Small intestine (tissue), 7 donors: ENCODE data around the gene NDUFV3. TPM values are rescaled to one million over a fixed set of nuclear protein-coding genes. Genes with fewer than 3 reads are reported as not detected.

Source experiments
- DNase-seq, 2 donors: peaks; one replicate each; pipeline versions ENCODE4 v3.0.0 to v3.0.0-alpha.2; 2013
- FAIRE-seq: peaks from 2 replicates; lab custom pipeline; 2012; peaks lifted over from hg19 to GRCh38; lab: Jason Lieb, UNC
- H3K27ac ChIP-seq, 3 donors: one replicate each; pipeline ENCODE4 v1.5.1; 2013; ENCODE audit warnings: low read length in 2 of 3, mild to moderate bottlenecking in 2 of 3, control low read depth in 1 of 3, inconsistent platforms in 1 of 3, low read depth in 1 of 3, moderate library complexity in 1 of 3
- H3K27me3 ChIP-seq, 3 donors: one replicate each; pipeline ENCODE4 v1.6.1; 2013; ENCODE audit warnings: low read length in 3 of 3, inconsistent platforms in 1 of 3; ENCODE audit not compliant: control insufficient read depth in 3 of 3, insufficient read depth in 3 of 3
- H3K36me3 ChIP-seq, 3 donors: one replicate each; pipeline ENCODE4 v1.6.1; 2013; ENCODE audit warnings: low read length in 3 of 3, inconsistent platforms in 1 of 3, low read depth in 1 of 3, mild to moderate bottlenecking in 1 of 3, moderate library complexity in 1 of 3; ENCODE audit not compliant: control insufficient read depth in 3 of 3, insufficient read depth in 2 of 3
- H3K4me1 ChIP-seq, 3 donors: one replicate each; pipeline ENCODE4 v1.6.1; 2013; ENCODE audit warnings: low read length in 2 of 3, inconsistent platforms in 1 of 3, low read depth in 1 of 3, mild to moderate bottlenecking in 1 of 3, moderate library complexity in 1 of 3; ENCODE audit not compliant: control insufficient read depth in 3 of 3, insufficient read depth in 2 of 3
- H3K4me3 ChIP-seq, 3 donors: one replicate each; pipeline ENCODE4 v1.5.1; 2013; ENCODE audit warnings: low read length in 3 of 3, control low read depth in 1 of 3, inconsistent platforms in 1 of 3, low read depth in 1 of 3, mild to moderate bottlenecking in 1 of 3, moderate library complexity in 1 of 3
- H3K9me3 ChIP-seq, 2 donors: one replicate each; pipeline ENCODE4 v1.6.1; 2013; ENCODE audit warnings: low read depth in 1 of 2, low read length in 1 of 2; ENCODE audit not compliant: control insufficient read depth in 2 of 2, insufficient read depth in 1 of 2
- WGBS, 3 donors: extraction: QIAGEN DNeasy Blood & Tissue Kit; methylation state at CpG; one replicate each; pipeline ENCODE4 v1.1.7; 2013; 5-methylcytosine and 5-hydroxymethylcytosine counted together
- polyA plus RNA-seq, 4 donors: library from polyadenylated mRNA; stranded (reverse) in 3 of 4; unstranded in 1 of 4; fragments of 200-250 nt in 3 of 4; fragments of 120-200 nt in 1 of 4; gene quantifications; one replicate each; pipeline versions ENCODE4 v1.2.1 to v1.2.3, GENCODE V29; 2013
- donor health status: healthy with polysubstance abuse.
- donor health status: control.
- donor health status: control.
- donor health status: Bipolar disorder and iron deficiency.
- donor health status: healthy.

NDUFV3 gene
- polyA plus RNA-seq, 4 donors, result 15.9 to 29.2 (median 19.4) TPM

- H3K9me3 ChIP-seq, result peaks cover 0 to 7% of the 10 kb centered on the region in 2 donors
- peaks cover 0 to 10% (median 0%) of the 10 kb centered on the region in 3 donors for H3K4me1 ChIP-seq
- FAIRE-seq (no peak), DNase-seq (no peak)
- no peaks in the 10 kb centered on the region for H3K27me3 ChIP-seq
- 81 to 92% (median 87%) methylated on average over 3 of the region's 3 CpGs for WGBS, 3 donors
- H3K36me3 ChIP-seq, result no peaks in the 10 kb centered on the region
- H3K4me3 ChIP-seq, result no peak overlapping the region
- H3K27ac ChIP-seq, result no peak overlapping the region
Measured at GRCh38 chr21:42959728-42960127, 66.6 kb downstream of the NDUFV3 start.

GRCh38 chr21:42962380-42963007, 69.4 kb downstream of the NDUFV3 start:
- no peak for DNase-seq
- Histone ChIP-seq H3K4me3 (no peak overlapping the region), H3K27ac (no peak overlapping the region), H3K9me3 (no peaks in the 10 kb centered on the region), H3K27me3 (no peaks in the 10 kb centered on the region), H3K4me1 (no peaks in the 10 kb centered on the region), H3K36me3 (no peaks in the 10 kb centered on the region)
- no peak for FAIRE-seq
- 78 to 81% (median 79%) methylated on average over 3 to 6 of the region's 6 CpGs for WGBS, 3 donors

Other genes with a start within 250 kb of the NDUFV3 start
- gene PDE9A, start 239.7 kb upstream of the NDUFV3 start, polyA plus RNA-seq, result 10 to 100 TPM; 31.0 to 96.6 (median 49.6) TPM
- gene WDR4, start 13.8 kb upstream of the NDUFV3 start, polyA plus RNA-seq, result 10 to 100 TPM in 1 of 4 donors, 1 to 10 TPM in 3; 3.5 to 20.7 (median 7.0) TPM
- gene ERVH48-1, start 32.3 kb downstream of the NDUFV3 start, polyA plus RNA-seq, result under 1 TPM in 1 of 4 donors, not detected in 3; 0.89 TPM
- gene PKNOX1, start 81.3 kb downstream of the NDUFV3 start, polyA plus RNA-seq, result 10 to 100 TPM in 1 of 4 donors, 1 to 10 TPM in 3; 4.7 to 11.8 (median 6.0) TPM
- gene CBS, start 182.5 kb downstream of the NDUFV3 start, polyA plus RNA-seq, result 10 to 100 TPM in 3 of 4 donors, 1 to 10 TPM in 1; 9.4 to 20.6 (median 11.0) TPM
- gene U2AF1, start 214.3 kb downstream of the NDUFV3 start, polyA plus RNA-seq, result 100 to 1,000 TPM in 1 of 4 donors, 10 to 100 TPM in 3; 39.2 to 124 (median 43.4) TPM